Activated naive CD8-positive, alpha-beta T cell (primary cell): ENCODE results near the gene PRKD1.

Source experiments
- H3K27ac Mint-ChIP-seq: one replicate; pipeline ENCODE4 v1.8.0; 2021; ENCODE audit warnings: mixed read lengths
- H3K27me3 Mint-ChIP-seq: one replicate; pipeline ENCODE4 v1.8.0; 2021; ENCODE audit warnings: mixed read lengths
- H3K36me3 Mint-ChIP-seq: one replicate; pipeline ENCODE4 v1.8.0; 2021; ENCODE audit warnings: mixed read lengths
- H3K4me1 Mint-ChIP-seq: one replicate; pipeline ENCODE4 v1.8.0; 2021; ENCODE audit warnings: low read depth, mixed read lengths
- H3K4me3 Mint-ChIP-seq: one replicate; pipeline ENCODE4 v1.8.0; 2021; ENCODE audit warnings: mild to moderate bottlenecking, mixed read lengths
- H3K9me3 Mint-ChIP-seq: one replicate; pipeline ENCODE4 v1.8.0; 2021; ENCODE audit warnings: low read depth, mixed read lengths

The PRKD1 gene

GRCh38 chr14:29584992-29585391 is 342.7 kb downstream of the PRKD1 start:
- Mint-ChIP-seq H3K9me3 (no peaks in the 10 kb centered on the region), H3K4me3 (no peak overlapping the region), H3K27me3 (no peaks in the 10 kb centered on the region), H3K36me3 (no peaks in the 10 kb centered on the region), H3K27ac (no peak overlapping the region), H3K4me1 (no peaks in the 10 kb centered on the region)

GRCh38 chr14:29580763-29581162 is 346.9 kb downstream of the PRKD1 start:
- H3K27me3 Mint-ChIP-seq, result no peaks in the 10 kb centered on the region

DNA sequence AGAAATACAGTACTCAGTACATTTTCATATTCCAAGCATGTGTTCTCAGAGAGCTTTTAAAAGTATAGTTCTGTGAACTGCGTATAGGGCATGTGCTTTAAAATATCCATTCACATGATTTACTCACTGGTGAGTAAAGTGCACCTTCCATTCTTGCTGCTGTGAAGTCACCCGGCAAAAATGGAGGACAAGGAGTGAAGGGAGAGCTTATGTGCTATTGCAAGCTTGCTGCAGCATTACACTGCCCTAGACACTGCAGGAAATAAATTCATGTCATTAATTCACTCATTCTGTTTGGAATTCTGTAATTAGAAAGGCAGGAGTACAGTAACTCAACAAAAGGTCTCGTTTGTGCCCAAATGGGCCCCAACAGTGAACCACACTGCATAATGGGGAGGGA is 347.8 kb downstream of the PRKD1 start:
- Mint-ChIP-seq H3K4me3 (no peak overlapping the region), H3K9me3 (peaks cover 5% of the 10 kb centered on the region), H3K36me3 (no peaks in the 10 kb centered on the region), H3K4me1 (no peaks in the 10 kb centered on the region), H3K27ac (no peak overlapping the region), H3K27me3 (no peaks in the 10 kb centered on the region)

More at GRCh38 chr14:29580763-29581162, 346.9 kb downstream of the PRKD1 start:
- Mint-ChIP-seq H3K9me3 (peaks cover 3% of the 10 kb centered on the region), H3K4me1 (no peaks in the 10 kb centered on the region), H3K4me3 (no peak overlapping the region), H3K36me3 (no peaks in the 10 kb centered on the region), H3K27ac (no peak overlapping the region)

DNA sequence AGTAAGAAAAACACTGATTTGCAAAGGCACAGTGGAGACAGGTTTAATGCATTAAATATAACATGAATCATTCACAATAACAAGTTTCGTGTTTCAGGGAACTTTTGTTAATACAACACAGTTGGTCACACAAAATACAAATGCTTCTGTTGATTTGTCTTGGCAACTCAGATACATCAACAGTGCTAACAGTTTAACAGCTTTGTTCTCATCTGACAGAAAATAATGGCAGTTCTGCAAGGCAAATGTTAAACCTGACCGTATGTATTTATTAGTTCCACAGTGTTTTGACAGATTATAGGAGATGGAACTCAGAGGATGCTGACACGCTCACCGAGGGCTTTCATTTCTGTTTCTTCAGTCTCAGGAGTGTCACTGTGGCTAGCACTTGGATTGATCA is 350.7 kb downstream of the PRKD1 start:
- Mint-ChIP-seq H3K4me3 (no peak overlapping the region), H3K9me3 (peaks cover 26% of the 10 kb centered on the region), H3K27me3 (no peaks in the 10 kb centered on the region), H3K27ac (no peak overlapping the region), H3K4me1 (no peaks in the 10 kb centered on the region), H3K36me3 (no peaks in the 10 kb centered on the region)

DNA sequence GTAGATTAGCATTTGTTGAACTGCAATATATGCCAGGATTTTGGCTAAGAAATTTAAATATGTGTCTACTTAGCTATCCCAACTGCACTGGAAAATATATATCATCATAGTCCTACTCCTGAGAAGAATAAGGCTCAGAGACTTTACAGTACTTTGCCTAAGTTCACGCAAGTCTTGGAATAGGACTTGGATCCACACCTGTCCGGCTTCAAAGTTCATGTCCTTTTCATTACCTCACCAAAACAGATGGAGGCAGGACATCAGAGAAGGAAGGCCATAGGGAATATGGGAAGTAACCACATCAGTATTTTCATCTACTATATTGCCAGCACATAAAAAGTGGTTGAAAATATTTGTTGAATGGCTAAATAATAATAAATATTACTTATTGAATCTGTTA is 358.5 kb downstream of the PRKD1 start:
- no peak overlapping the region for H3K27ac Mint-ChIP-seq
- H3K27me3 Mint-ChIP-seq, result no peaks in the 10 kb centered on the region
- H3K4me1 Mint-ChIP-seq, result no peaks in the 10 kb centered on the region
- no peaks in the 10 kb centered on the region for H3K36me3 Mint-ChIP-seq
- peaks cover 26% of the 10 kb centered on the region for H3K9me3 Mint-ChIP-seq
- no peak overlapping the region for H3K4me3 Mint-ChIP-seq

GRCh38 chr14:29566194-29566593 is 361.5 kb downstream of the PRKD1 start:
- Mint-ChIP-seq H3K27ac (no peak overlapping the region), H3K4me1 (no peaks in the 10 kb centered on the region), H3K4me3 (no peak overlapping the region), H3K36me3 (no peaks in the 10 kb centered on the region), H3K27me3 (no peaks in the 10 kb centered on the region), H3K9me3 (peaks cover 11% of the 10 kb centered on the region)

- Mint-ChIP-seq H3K27me3 (no peaks in the 10 kb centered on the region), H3K9me3 (no peaks in the 10 kb centered on the region), H3K36me3 (no peaks in the 10 kb centered on the region), H3K4me3 (no peak overlapping the region), H3K27ac (no peak overlapping the region), H3K4me1 (no peaks in the 10 kb centered on the region)
Measured at GRCh38 chr14:29558516-29558915, 369.1 kb downstream of the PRKD1 start.

- Mint-ChIP-seq H3K36me3 (no peaks in the 10 kb centered on the region), H3K4me3 (no peak overlapping the region), H3K27ac (no peak overlapping the region), H3K9me3 (no peaks in the 10 kb centered on the region), H3K27me3 (no peaks in the 10 kb centered on the region), H3K4me1 (no peaks in the 10 kb centered on the region)
Measured at GRCh38 chr14:29554335-29554734, 373.3 kb downstream of the PRKD1 start.

- Mint-ChIP-seq H3K4me1 (no peaks in the 10 kb centered on the region), H3K27me3 (no peaks in the 10 kb centered on the region), H3K27ac (no peak overlapping the region), H3K36me3 (no peaks in the 10 kb centered on the region), H3K9me3 (no peaks in the 10 kb centered on the region), H3K4me3 (no peak overlapping the region)
Measured at GRCh38 chr14:29553427-29553826, 374.2 kb downstream of the PRKD1 start.

GRCh38 chr14:29548948-29549370 is 378.7 kb downstream of the PRKD1 start:
- H3K4me3 Mint-ChIP-seq, result no peak overlapping the region
- no peaks in the 10 kb centered on the region for H3K4me1 Mint-ChIP-seq
- no peaks in the 10 kb centered on the region for H3K9me3 Mint-ChIP-seq
- H3K27me3 Mint-ChIP-seq, result no peaks in the 10 kb centered on the region
- no peak overlapping the region for H3K27ac Mint-ChIP-seq
- H3K36me3 Mint-ChIP-seq, result no peaks in the 10 kb centered on the region

DNA sequence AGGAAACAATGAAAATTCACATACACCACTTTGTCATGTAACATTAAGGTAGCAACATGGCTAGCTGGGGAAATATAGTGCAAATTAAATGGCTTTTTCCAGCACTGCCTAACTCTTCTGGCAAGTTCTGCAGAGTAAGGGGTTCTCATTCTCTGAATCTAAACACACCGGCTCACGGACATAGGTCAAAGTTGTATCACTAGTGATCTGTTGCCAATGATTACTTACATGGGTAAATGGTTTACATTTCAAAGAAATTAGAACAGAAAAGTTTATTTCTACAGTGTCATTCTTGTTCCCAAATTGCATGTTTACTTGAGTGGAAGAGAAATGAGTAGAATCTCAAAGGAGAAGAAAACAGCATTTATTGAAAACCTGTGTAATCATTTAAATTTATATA is 381.9 kb downstream of the PRKD1 start:
- no peaks in the 10 kb centered on the region for H3K27me3 Mint-ChIP-seq
- H3K4me3 Mint-ChIP-seq, result no peak overlapping the region
- no peak overlapping the region for H3K27ac Mint-ChIP-seq
- H3K36me3 Mint-ChIP-seq, result no peaks in the 10 kb centered on the region
- no peaks in the 10 kb centered on the region for H3K9me3 Mint-ChIP-seq
- H3K4me1 Mint-ChIP-seq, result no peaks in the 10 kb centered on the region

GRCh38 chr14:29536886-29537511 is 390.6 kb downstream of the PRKD1 start:
- Mint-ChIP-seq H3K9me3 (no peaks in the 10 kb centered on the region), H3K4me1 (no peaks in the 10 kb centered on the region), H3K27me3 (no peaks in the 10 kb centered on the region), H3K27ac (no peak overlapping the region), H3K4me3 (no peak overlapping the region), H3K36me3 (no peaks in the 10 kb centered on the region)

GRCh38 chr14:29529418-29529817 is 398.2 kb downstream of the PRKD1 start:
- Mint-ChIP-seq H3K4me3 (no peak overlapping the region), H3K36me3 (no peaks in the 10 kb centered on the region), H3K4me1 (no peaks in the 10 kb centered on the region), H3K27ac (no peak overlapping the region), H3K27me3 (no peaks in the 10 kb centered on the region), H3K9me3 (peaks cover 4% of the 10 kb centered on the region)

GRCh38 chr14:29528889-29529288 is 398.8 kb downstream of the PRKD1 start:
- no peaks in the 10 kb centered on the region for H3K27me3 Mint-ChIP-seq
- no peak overlapping the region for H3K27ac Mint-ChIP-seq
- no peaks in the 10 kb centered on the region for H3K36me3 Mint-ChIP-seq
- H3K4me3 Mint-ChIP-seq, result no peak overlapping the region
- peaks cover 4% of the 10 kb centered on the region for H3K9me3 Mint-ChIP-seq
- H3K4me1 Mint-ChIP-seq, result no peaks in the 10 kb centered on the region

GRCh38 chr14:29527286-29527685 is 400.4 kb downstream of the PRKD1 start:
- H3K4me3 Mint-ChIP-seq, result no peak overlapping the region

More at GRCh38 chr14:29527286-29527685, 400.4 kb downstream of the PRKD1 start:
- H3K4me1 Mint-ChIP-seq, result no peaks in the 10 kb centered on the region
- H3K27me3 Mint-ChIP-seq, result no peaks in the 10 kb centered on the region
- no peaks in the 10 kb centered on the region for H3K36me3 Mint-ChIP-seq
- peaks cover 4% of the 10 kb centered on the region for H3K9me3 Mint-ChIP-seq
- H3K27ac Mint-ChIP-seq, result no peak overlapping the region
